ENCODE measurements around the gene ALKBH3. TPM values are rescaled to one million over a fixed set of nuclear protein-coding genes. Genes with fewer than 3 reads are reported as not detected.

ALKBH3 gene
- polyA plus RNA-seq, 1 experiment, result 36.5 TPM

DNA sequence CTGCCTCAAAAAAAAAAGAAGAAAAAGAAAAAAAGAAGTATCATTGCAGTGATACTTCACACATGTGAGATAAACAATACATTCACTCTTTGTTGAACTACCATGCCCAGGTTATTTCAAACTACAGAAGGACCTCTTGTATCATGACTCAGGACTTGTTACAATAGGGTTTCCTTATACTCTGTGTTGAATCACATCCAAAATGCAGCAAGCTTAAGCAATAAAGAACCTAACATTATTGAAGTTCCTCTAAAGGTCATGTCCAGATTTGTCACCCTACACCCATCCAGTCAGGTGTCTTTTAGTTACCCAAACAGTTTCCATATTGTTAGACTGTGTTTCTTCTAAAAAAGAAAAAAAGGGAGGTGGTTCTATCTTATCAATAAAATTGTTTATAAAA is 26.9 kb upstream of the ALKBH3 start:
- Histone ChIP-seq H3K4me3 (ENCODE audit: low read depth, low read length) (no peak overlapping the region), H3K27me3 (ENCODE audit: control insufficient read depth, insufficient read depth, low read length) (no peaks in the 10 kb centered on the region), H3K9me3 (ENCODE audit: control insufficient read depth, insufficient read depth, low read length) (no peaks in the 10 kb centered on the region), H3K27ac (ENCODE audit: low read depth, low read length) (no peak overlapping the region)
- ChIA-PET POLR2A (no interaction called here), CTCF (interaction anchor here (0.6 to 8.6 kb wide), 6 partner anchors 25 to 292 kb away, joined by 3 to 249 read pairs (median 4); no protein-coding TSS in a partner anchor)
- DNase-seq (ENCODE audit: low read depth, low spot score), result no peak
- TF ChIP-seq, protein P1, sequence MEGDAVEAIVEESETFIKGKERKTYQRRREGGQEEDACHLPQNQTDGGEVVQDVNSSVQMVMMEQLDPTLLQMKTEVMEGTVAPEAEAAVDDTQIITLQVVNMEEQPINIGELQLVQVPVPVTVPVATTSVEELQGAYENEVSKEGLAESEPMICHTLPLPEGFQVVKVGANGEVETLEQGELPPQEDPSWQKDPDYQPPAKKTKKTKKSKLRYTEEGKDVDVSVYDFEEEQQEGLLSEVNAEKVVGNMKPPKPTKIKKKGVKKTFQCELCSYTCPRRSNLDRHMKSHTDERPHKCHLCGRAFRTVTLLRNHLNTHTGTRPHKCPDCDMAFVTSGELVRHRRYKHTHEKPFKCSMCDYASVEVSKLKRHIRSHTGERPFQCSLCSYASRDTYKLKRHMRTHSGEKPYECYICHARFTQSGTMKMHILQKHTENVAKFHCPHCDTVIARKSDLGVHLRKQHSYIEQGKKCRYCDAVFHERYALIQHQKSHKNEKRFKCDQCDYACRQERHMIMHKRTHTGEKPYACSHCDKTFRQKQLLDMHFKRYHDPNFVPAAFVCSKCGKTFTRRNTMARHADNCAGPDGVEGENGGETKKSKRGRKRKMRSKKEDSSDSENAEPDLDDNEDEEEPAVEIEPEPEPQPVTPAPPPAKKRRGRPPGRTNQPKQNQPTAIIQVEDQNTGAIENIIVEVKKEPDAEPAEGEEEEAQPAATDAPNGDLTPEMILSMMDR (IDR thresholded peaks at IDR 0.05; ENCODE audit: low read depth, low read length), result no peak

DNA sequence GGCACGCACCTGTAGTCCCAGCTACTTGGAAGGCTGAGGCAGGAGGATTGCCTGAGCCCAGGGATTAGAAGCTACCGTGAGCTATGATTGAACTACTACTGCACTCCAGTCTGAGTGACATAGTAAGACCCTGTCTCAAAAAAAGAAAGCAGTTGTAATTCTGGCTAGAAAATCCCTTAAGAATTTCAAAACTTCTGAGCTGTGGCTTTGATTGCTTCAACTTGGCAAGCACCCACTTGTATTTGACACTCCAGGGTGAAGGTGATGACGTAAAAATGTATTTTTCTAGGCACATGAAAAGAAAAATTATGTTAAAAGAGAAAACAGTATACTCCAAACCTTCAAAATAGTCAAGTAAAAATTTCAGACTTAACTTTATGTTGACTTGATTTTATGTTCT is 23.6 kb upstream of the ALKBH3 start:
- no peak for DNase-seq (ENCODE audit: low read depth, low spot score)
- TF ChIP-seq, protein P1 (IDR thresholded peaks at IDR 0.05; ENCODE audit: low read depth, low read length), result no peak
- POLR2A ChIA-PET, result no interaction called here
- H3K27me3 ChIP-seq (ENCODE audit: control insufficient read depth, insufficient read depth, low read length), result no peaks in the 10 kb centered on the region
- H3K4me3 ChIP-seq (ENCODE audit: low read depth, low read length), result no peak overlapping the region
- H3K27ac ChIP-seq (ENCODE audit: low read depth, low read length), result no peak overlapping the region
- CTCF ChIA-PET, result interaction anchor here (1.7 to 2.1 kb wide), 2 partner anchors 31 to 33 kb away, joined by 8 to 10 read pairs; no protein-coding TSS in a partner anchor
- H3K9me3 ChIP-seq (ENCODE audit: control insufficient read depth, insufficient read depth, low read length), result peaks cover 6% of the 10 kb centered on the region; the same call in 1 of the 2 replicates

DNA sequence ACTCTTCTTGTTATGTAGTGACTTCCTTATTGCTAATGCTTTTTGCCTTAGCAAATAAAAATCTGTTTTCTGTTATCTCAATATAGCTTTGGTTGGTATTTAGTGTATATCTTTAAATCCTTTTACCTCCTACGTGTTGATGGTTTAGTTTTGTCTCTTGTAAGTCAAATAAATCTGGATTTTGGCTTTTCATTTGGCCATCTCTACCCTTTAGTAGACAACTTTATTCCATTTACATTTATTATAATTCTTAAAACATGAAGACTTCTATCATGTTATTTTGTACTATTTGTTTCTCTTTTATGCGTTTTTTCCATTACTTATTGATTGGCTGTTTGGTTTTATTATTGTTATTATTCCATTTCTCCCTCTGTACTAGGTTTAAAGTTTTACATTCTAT is 19.5 kb upstream of the ALKBH3 start:
- POLR2A ChIA-PET, result no interaction called here
- CTCF ChIA-PET, result interaction anchor here (1.5 kb wide), 1 partner anchor 10 kb away, joined by 3 read pairs; no protein-coding TSS in a partner anchor
- TF ChIP-seq, protein P1 (IDR thresholded peaks at IDR 0.05; ENCODE audit: low read depth, low read length), result no peak

DNA sequence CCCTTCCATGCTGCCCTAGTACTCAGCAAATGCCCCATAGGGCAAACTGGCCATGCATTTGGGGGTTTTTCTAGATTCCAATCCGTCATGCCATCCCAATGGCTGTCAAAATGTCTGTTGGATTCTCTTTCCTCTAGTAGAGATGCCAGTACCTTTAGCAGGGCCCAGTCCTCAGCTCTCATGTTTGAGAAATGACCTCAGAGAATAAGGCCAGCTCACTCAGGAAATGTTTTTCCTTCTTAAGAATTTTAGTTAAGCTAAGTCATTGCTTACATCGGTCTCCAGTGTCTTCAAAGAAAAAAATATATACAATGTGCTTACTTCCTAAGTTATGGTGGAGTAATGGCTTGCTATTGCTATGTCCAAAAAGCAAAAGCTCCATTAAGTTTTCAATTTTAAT is 14.1 kb upstream of the ALKBH3 start:
- no peaks in the 10 kb centered on the region for H3K9me3 ChIP-seq (ENCODE audit: control insufficient read depth, insufficient read depth, low read length)
- peak overlapping the region; percentile 54 for H3K27ac ChIP-seq (ENCODE audit: low read depth, low read length)
- ChIA-PET POLR2A (no interaction called here), CTCF (interaction anchor here (0.7 to 2.2 kb wide), 4 partner anchors 15 to 362 kb away, joined by 3 to 10 read pairs (median 6); no protein-coding TSS in a partner anchor)
- TF ChIP-seq, protein P1 (IDR thresholded peaks at IDR 0.05; ENCODE audit: low read depth, low read length), result no peak
- H3K4me3 ChIP-seq (ENCODE audit: low read depth, low read length), result no peak overlapping the region
- DNase-seq (ENCODE audit: low read depth, low spot score), result no peak
- peaks cover 4% of the 10 kb centered on the region for H3K27me3 ChIP-seq (ENCODE audit: control insufficient read depth, insufficient read depth, low read length)

More for the DNA sequence above, 19.5 kb upstream of the ALKBH3 start:
- H3K9me3 ChIP-seq (ENCODE audit: control insufficient read depth, insufficient read depth, low read length), result peaks cover 6% of the 10 kb centered on the region; the same call in 1 of the 2 replicates
- no peak overlapping the region for H3K27ac ChIP-seq (ENCODE audit: low read depth, low read length)
- H3K4me3 ChIP-seq (ENCODE audit: low read depth, low read length), result no peak overlapping the region
- no peak for DNase-seq (ENCODE audit: low read depth, low spot score)
- H3K27me3 ChIP-seq (ENCODE audit: control insufficient read depth, insufficient read depth, low read length), result no peaks in the 10 kb centered on the region

DNA sequence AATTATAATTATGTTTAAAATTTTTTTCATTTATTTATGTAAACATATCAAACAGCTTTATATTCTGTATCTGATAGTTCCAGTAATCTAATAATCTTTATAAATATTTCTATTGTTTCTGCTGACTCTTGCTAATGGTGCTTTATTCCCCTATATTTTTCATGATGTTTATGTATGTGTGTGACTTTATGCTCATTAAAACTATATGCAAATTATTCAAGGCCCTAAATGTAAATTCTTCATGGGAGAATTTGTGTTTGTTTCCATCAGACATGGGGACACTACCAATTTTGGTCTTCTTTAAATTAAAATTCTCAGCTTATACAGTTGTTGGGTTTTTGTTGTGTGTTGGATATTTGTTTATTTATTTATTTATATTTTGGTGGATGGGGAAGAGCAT is 13.7 kb upstream of the ALKBH3 start:
- POLR2A ChIA-PET, result no interaction called here
- Histone ChIP-seq H3K27ac (ENCODE audit: low read depth, low read length) (no peak overlapping the region), H3K4me3 (ENCODE audit: low read depth, low read length) (no peak overlapping the region), H3K9me3 (ENCODE audit: control insufficient read depth, insufficient read depth, low read length) (no peaks in the 10 kb centered on the region), H3K27me3 (ENCODE audit: control insufficient read depth, insufficient read depth, low read length) (peaks cover 8% of the 10 kb centered on the region)
- no peak for DNase-seq (ENCODE audit: low read depth, low spot score)
- TF ChIP-seq, protein P1 (IDR thresholded peaks at IDR 0.05; ENCODE audit: low read depth, low read length), result no peak
- CTCF ChIA-PET, result interaction anchor here (0.5 to 2.2 kb wide), 4 partner anchors 15 to 363 kb away, joined by 3 to 10 read pairs (median 6); no protein-coding TSS in a partner anchor

Data from AG04450 (cell line).